ENCODE measurements around the gene MTG2.

Gene MTG2

DNA sequence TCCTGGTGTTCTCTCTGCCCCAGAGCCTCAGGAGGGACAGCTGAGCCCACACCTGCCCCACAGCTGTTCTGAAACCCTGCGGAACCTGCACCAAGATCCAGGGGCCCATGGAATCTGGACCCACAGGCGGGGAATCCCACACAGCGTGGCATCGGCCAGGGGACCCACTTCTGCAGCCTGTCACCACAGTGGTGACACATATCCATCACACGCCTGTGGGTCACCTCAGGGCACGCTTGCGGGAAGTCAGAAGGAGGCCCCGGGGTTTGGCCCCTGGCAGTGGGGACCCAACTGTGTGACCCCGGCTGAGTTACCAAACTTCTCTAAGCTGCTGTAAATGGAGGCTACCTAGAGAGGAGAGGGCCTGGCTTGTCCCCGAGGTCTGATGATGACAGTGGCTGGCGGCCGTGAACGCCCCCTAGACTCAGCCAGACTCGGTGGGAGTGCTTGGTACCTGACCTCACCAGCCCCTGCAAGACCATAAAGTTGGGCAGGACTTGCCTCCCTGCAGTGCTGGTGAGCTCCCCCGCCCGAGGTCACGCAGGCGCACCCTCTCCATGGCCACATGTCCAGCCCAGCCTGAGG is 39.5 kb downstream of the MTG2 start:
- DNase-seq, result no peak

DNA sequence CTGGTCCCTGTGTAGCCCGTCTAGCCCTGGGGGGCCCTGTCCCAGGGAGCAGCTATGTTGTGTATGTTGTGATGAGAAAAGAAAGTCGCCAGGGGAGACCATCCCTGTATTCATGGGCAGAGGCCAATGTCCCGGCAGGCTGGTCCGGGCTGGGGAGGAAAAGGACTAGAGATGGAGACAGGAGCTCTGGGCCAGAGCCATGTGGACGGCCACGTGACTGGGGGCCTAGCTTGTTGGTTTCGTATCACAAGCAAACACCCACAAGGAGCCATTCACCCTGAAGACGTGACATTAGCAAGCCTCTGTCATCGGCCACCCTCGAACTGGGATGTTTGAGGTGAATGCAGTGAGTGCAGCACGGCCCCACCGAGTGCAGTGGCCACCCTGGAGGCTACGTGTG is 40.1 kb downstream of the MTG2 start:
- DNase-seq, result no peak

DNA sequence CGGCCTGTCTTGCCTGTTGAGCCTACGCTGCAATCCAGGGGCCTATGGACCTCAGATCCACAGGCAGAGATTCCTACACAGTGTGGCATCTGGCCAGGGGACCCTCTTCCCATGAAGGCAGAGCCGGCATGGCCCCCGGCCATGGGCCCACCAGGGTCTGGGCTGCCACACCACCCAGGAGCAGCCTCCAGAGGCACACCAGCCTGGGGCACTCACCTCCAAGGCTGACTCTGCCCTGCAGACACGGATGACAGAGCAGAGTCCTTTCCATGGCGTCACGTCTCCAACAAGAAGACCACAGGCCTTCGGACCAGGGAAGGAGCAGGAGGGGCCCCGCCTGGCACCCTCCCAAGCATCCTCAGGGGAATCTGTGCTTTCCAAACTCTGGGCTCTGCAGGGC is 40.7 kb downstream of the MTG2 start:
- DNase-seq, result no peak

DNA sequence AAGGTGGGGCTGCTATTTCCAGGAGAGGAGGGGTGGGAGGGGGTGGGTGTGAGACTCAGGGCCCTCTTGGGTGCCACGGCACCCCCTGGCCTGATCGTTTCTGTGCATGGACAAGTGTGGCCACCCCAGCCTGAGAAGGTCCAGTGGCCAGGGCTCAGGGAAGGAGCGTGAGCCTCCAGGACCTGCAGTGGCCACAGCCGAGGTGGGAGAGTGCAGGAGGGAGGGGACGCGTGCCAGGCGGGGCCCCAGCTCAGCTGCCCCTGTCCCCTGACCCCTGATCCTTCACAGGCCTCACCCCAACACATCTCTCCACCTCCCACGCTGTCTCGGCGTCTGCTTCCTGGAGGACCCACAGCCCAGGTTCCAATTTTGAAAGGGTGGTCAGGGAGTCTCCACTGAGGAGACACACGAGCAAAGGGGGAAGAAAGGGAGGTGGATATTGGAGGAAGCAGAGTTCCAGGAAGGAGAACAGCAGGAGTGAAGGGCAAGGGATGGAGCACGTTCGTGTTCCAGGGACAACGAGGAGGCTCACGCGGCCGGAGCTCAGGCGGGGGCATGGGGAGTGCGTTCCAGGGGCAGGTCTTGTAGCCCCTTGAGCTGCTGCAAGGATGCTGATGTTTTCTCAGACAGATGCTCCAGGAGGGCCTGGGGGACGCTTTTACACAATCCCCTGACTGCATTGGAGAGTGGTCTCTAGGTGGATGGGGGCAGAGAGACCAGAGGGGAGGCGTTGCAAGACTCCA is 41.5 kb downstream of the MTG2 start:
- no peak for DNase-seq

DNA sequence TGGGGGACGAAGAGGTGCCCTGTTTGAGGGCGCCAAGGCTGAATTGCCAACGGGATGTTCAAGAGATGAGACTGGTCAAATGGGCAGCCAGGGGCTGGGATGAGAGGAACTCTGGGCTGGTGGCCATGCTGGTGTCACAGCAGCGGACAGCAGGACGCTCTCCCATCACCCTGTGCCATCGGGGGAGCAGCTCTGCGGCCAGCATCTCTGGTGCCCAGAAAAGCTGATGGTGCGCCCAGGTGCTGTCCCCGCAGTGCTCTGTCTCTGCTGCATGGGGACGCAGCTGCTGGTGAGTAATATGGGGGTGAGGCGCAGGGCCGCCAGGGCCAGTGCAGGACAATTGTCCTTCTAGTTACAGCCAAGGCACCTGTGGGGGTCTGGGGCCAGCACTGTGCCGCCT is 42.2 kb downstream of the MTG2 start:
- DNase-seq, result no peak

DNA sequence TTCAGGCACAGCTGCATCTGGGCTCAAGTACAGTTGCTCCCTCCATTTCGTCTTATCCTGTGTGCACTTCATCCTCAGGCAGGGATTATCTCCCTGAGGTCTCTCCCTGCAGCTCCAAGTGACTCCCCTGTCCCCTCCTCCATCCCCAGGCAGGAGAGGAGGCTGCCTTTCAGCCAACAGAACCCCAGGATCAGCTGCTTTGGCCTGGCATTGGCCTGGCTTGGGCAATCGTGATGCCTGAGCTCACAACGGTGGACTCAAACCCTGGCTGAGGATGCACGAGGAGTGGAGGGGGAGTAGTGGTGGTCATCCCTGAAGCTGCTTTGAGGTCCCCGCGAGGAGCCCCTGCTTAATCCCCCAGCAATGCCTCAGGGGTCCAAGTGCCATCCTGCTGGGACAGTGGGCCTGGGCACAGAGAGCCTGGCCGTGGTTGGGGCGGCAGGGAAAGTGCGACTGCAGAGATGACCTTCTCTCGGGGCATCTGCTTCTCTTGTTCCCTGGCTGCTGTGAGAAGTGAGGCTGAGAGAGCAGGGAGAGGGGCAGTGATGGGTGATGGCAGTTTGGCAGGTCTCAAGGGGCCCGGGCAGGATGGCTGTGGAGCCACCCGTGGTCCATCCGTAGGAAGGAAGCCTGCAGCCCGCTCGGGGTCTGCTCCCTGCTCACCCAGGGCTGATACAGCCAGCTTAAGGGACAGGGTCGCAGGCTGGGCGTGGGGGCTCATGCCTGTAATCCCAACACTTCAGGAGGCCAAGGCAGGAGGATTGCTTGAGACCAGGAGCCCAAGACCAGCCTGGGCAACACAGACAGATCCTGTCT is 43.2 kb downstream of the MTG2 start:
- DNase-seq, result no peak

DNA sequence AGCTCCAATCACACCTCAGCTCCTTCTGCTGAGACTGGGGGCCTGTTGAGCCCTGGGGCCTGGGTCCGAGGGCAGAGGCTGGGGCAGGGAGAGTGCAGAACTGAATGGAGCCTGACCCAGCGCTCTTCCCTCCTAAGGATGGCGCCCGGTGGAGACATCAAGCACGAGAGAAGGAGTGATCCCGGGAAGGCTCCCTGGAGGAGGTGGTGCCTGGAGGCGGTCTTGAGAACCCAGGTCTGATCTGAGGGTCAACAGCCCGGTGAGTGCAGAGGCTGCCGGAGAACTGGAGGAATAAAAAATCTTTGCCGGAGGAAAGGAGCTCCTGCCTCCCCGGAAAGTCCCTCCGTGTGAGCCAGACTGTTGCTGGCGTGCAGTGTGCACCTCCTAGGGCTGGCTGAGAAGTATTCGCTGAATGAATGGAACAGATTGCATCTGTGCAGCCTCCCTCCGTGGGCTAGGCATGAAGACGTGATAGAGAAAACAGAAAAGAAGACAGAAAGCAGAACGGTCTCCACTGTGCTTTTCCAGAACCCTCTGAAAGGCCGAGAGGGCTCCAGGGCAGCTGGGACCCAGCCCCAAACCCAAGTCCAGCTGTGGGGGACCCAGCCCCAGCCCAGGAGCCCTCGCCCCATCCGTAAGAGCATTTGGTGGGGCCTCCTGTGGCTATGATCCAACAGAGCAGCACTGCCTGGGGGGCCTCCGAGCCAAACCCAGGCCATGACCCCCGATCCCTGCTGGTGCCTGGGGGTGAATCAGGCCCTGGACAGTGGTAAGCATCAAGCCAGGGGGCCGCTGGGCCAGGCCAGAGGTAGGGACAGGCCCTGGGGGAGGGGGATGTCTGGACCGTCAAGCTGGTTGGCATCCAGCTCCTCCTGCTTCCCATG is 44.1 kb downstream of the MTG2 start:
- DNase-seq, result no peak

DNA sequence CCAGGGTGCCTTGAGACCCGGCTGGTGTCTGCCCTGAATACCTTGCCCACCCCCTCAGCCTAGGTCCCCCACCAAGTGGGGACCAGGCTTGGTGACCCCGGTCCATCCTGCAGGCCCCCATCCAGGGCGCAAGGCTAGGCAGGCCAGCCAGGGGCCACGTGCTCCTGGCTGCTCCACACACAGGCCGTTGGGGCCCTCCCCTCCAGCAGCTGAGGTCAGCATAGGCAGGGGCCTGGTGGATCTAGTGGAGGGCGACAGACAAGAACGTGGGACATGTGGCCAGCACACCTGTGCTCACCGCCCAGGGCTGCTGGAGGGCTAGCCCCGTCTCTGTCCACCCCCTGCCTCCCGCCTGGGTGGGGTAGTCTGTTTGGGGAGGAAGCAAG is 44.8 kb downstream of the MTG2 start:
- DNase-seq, result no peak

DNA sequence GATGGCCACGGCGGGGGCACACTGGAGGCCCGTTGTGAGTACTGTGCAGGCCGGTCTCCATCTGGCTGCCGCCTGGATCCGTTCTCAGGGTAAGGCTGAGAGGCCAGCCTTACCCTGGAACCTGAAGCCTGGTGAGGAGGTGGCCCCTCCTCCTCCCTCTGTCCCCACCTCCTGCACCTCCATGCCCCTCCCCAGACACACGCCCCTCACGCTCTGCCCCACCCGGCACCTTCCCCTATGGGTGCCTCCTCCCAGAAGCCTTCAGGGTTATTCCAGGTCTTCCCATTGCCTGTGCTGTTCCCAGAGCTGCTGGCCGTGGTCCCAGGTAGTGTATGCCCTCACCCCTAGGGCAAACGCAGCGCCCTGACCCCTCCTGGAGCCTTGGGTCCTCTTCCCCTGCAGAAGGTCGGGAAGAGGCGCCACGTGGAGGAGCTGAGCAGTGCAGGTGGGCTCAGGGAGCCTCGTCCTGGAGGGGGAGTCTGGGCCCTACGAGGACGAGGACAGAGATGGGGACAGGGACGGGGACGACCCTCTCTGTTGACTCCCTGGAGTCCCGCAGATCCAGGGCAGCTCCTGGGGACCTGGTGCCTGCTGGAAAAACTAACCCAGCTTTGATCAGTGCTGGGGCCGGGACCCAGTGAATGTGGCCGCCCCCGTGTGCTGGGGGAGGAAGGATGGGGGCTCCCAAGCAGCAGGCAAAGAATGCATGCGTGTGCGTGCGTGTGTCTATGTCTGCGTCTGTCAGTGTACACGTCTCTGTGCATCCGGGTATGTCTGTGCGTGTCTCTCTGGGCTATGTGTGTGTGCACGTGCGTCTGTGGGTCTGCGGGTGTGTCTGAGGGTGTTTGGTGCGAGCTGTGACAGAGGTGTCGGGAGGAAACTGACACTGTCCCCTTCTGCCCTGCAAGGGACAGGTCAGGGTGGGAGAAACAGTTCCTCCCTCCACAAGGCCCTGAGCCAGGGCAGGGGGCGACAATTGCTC is 45.4 kb downstream of the MTG2 start:
- no peak for DNase-seq

DNA sequence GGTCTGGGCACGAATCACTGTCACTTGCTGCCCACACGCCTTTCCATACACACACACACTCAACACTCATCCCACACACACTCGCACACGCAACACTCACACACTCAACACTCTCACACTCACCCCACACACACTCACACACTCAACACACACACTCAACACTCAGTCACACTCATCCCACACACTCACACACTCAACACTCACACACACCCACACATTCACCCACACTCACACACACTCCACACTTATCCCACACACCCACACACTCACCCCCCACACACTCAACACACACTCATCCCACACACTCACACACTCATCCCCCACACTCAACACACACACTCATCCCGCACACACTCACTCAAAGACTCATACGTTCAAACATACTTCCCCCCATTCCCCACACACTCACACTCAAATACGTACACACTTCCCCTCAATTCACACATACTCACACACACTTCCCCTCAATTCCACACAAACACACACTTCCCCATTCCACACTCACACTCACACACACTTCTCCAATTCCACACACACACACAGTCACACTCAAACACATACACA is 46.2 kb downstream of the MTG2 start:
- no peak for DNase-seq

DNA sequence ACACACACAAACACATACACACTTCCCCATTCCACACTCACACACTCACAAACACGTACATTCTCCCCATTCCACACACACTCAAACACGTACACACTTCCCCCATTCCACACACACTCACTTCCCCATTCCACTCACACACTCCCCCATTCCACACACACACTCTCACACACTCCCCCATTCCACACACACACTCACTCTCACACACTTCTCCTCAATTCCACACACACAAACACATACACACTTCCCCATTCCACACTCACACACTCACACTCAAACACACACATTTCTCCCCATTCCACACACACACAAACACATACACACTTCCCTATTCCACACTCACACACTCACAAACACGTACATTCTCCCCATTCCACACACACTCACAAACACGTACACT is 46.8 kb downstream of the MTG2 start:
- DNase-seq, result no peak

DNA sequence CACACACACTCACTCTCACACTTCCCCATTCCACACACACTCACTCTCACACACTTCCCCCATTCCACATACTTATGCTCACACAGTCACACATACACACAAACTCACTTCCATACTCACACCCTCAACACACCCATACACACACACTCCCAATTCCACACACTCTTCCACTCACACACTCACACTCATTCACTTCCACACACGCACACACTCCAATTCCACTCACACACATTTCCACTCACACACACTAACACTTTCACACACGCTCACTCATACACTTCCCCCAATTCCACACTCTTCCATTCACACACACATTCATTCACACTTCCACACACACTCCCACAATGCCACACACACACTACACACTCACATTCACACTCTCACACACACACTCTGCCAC is 47.4 kb downstream of the MTG2 start:
- no peak for DNase-seq

DNA sequence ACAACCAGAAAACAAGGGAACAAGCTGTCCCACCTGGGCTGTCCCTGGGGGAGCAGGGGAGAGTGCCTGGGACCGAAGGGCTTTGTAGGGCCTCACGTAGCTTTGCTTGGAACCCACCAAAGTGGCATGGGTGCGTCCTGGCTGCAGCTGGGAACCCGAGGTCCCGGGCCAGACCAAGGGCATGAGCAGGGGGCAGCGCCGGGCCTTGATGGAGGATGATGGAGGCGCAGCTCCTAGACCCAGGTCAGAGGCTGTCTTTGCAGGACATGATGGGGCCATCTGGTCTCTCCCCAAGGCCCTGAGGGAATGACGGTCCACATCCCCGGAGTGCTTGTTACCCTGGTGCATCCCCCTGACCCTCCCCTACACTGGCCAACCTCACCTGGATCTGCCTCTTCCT is 47.9 kb downstream of the MTG2 start:
- no peak for DNase-seq

DNA sequence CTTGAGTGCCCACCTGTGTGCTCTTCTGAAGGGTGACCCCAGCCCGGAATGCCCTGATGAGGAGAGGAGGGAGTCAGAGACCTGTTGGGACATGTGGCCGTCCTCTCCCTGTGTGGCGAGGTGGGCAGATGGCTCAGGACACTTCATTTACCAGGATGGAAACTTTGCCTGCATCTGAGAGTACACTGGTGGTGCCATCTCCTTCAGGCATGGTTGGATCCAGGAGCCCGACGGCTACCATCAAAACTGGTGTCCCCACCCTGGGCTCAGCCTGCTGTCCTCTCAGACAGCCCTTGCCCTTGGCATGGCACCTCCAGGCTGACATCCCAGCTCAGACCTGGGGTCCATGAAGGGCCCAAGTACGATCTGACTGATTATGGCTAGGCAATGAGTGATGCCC is 48.5 kb downstream of the MTG2 start:
- DNase-seq, result no peak

DNA sequence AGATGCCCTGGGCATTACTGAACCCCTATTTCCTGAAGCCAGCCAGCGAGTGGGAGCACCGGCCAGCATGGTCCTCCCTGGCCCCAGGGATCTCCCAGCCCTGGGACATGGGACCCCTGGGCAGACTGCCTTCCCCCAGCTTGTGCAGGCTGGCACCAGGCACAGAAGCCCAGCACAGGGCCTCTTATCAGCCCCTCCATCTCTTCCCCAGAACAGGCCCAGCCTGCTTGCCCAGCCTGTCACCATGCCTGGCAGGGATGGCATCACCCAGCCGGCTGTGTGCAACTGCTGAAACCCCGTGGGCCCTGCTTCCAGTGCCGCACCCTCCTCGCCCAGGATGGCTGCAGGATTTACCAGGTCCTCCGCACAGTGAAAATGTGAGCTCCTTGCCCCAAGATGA is 49.4 kb downstream of the MTG2 start:
- no peak for DNase-seq

DNA sequence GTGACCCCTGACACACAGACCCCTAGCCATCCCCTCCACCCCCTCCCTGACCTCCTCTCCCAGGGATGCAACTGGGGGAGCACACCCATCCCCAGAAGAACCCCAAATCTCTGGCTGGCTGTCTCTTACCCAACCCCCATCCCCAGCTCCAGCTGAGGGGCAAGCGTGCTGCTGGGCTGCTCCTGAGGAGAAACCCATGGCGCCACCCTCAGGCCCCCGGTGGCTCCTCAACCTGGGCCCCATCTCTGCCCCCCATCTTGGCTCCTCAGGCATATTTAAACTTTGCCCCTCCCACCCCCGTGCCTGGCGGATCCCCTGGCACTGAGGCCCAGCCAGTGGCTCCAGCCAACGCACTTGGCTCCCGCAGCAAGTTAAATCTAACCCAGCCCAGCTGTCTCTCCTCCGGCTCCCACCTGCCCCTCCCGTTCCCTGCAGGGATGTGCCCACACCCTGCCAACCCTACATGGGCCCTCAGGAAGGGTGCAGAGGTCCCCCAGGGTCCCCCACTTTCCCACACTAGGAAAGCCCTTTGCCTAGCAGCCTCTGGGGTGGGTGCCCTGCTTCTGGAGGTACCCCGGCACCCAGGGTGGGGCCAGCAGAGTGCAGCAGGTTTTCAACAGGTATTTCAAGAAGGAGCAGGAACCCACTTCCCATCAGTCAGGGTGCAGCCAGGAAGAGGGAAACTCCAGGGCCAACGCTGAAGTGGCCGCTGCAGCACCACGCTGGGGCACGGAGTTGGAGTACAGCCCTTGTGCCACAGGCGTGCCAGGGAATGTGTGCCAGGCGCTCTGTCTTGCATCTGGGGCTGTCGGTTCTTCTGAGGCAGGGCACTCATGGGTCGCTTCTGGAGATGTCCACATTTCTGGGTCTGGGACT is 50.2 kb downstream of the MTG2 start:
- no peak for DNase-seq

DNA sequence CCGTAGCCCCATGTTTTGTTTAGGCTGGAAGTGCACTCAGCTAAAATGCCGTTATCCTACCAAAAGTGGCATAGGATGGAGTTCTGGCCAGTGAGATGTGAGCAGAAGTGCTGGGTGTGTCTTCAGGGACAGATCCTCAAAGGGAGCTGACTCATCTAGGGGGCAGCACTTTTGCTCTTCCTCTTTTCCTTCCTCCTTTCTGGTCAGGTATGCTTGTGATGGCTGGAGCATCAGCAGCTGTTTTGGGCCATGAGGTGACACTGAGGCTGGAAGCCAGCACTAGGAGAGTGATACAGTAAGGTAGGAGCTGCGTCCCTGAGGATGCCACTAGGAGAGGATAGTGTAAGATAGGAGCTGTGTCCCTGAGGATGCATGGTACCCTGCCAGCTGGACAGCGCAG is 50.9 kb downstream of the MTG2 start:
- no peak for DNase-seq

DNA sequence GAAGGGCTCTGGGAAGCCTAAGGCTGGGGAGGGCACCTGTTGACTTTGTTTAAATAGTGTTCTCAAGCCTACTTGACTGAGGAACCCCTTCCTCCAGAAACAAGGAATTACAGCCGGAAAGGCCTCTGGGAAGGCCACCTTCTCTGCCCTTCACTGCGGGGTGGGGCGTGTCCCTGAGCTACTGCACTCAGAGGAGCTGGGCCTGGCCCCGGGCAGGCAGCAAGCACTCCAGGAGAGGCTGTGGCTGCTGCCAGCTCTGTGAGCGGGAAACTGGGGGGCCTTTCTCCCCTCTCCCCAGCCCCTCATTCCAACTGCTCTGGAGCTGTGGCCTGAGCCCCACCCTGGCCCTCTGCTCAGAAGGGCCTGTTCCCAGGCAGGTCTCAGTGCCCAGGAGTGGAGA is 51.5 kb downstream of the MTG2 start:
- no peak for DNase-seq

DNA sequence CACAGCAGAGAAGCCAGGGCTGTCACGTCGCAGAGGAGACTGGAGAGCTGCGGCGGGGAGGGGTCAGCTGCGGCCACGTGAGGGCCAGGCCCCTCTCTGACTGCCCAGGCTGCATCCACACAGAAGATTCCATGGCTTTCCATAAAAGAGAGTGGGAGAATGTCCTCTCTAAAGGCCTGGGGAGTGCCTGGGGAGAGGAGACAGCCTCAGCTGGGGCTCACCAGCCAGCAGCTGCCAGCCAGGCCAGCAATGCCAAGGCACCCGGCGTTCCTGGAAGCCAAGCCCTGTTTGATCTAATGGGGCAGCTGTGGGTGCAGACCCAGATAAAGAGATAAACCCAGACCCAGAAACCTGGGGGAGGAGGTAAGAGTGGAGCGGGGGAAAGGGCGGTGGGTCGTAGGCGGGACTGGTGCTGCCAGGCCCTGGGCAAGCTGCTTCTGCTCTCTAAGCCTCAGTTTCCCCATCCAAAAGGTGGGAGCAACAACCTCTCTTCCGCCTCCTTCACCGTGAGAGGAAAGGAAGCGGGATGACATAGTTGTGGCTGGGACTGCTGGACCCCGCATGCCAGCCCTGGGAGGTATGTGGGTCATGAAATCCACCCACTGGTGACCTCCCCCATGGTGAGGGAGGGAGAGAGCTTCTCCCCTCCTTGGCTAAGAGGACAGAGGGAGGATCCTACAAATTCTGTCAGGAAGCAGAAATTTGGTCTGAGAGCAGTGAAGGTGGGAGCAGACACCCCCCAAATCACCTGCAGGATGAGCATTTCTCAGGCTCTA is 52.4 kb downstream of the MTG2 start:
- no peak for DNase-seq

DNA sequence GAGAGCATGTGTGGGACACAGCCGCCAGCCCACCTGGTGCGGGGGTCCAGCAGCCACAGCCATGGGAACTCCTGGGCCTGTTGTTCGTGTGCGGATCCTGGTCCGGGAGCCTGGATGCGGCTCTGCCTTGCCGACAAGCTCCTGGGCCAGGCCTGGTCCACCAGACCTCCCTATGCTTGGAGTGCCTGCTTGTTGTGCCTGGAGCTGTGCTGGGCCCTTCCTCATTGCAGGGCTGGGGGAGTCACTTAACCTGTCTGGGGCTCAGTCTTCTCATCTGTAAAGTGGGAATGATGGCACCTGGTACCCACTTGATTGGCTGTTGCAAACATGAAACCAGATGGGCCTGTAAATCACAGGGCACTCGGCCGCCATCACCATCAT is 52.9 kb downstream of the MTG2 start:
- no peak for DNase-seq

Measured in stimulated activated CD4-positive, alpha-beta T cell treated with anti-CD3 and anti-CD28 coated beads, Interleukin-4, amount 100 ng/mL, for 4 hours (primary cell).